MM.1S (cell line): ENCODE data around the gene FOXP1.

Experiments used
- DNase-seq: peaks from one replicate; pipeline ENCODE4 v3.0.0-alpha.2; 2015
- H2AFZ ChIP-seq: fragments of 300-600 bp; sonication (generic); 2 replicates; pipeline ENCODE4 v1.6.0; 2016; ENCODE audit warnings: antibody characterized with exemption, low read length
- H3F3A ChIP-seq: fragments of 300-600 bp; sonication (generic); 2 replicates; pipeline ENCODE4 v1.6.1; 2016; ENCODE audit warnings: mild to moderate bottlenecking, antibody characterized with exemption, low read length, moderate library complexity, mixed read lengths; ENCODE audit not compliant: insufficient read depth
- H3K27ac ChIP-seq: fragments of 300-600 bp; sonication (generic); 2 replicates; pipeline ENCODE4 v1.5.1; 2016; ENCODE audit warnings: mild to moderate bottlenecking, low read length
- H3K27me3 ChIP-seq: fragments of 300-600 bp; sonication (generic); replicated peaks from 2 replicates; pipeline ENCODE4 v1.6.0; 2016; ENCODE audit warnings: low read length; ENCODE audit not compliant: insufficient read depth
- H3K36me3 ChIP-seq: fragments of 300-600 bp; sonication (generic); replicated peaks from 2 replicates; pipeline ENCODE4 v1.6.1; 2016; ENCODE audit warnings: mild to moderate bottlenecking, low read length, mixed read lengths; ENCODE audit not compliant: insufficient read depth
- H3K4me1 ChIP-seq: fragments of 300-600 bp; sonication (generic); 2 replicates; pipeline ENCODE4 v1.6.1; 2016; ENCODE audit warnings: low read length, mixed read lengths
- H3K4me2 ChIP-seq: fragments of 300-600 bp; sonication (generic); 2 replicates; pipeline ENCODE4 v1.6.0; 2016; ENCODE audit warnings: low read depth, low read length
- H3K4me3 ChIP-seq: fragments of 300-600 bp; sonication (generic); 2 replicates; pipeline ENCODE4 v1.5.1; 2016; ENCODE audit warnings: low read length, mixed read lengths
- H3K79me2 ChIP-seq: fragments of 300-600 bp; sonication (generic); 2 replicates; pipeline ENCODE4 v1.6.1; 2016; ENCODE audit warnings: mixed run types, low read length, mixed read lengths
- H3K9ac ChIP-seq: fragments of 300-600 bp; sonication (generic); 2 replicates; pipeline ENCODE4 v1.6.1; 2016; ENCODE audit warnings: low read length, mixed read lengths
- H3K9me2 ChIP-seq: fragments of 300-600 bp; sonication (generic); replicated peaks from 2 replicates; pipeline ENCODE4 v1.6.1; 2016; ENCODE audit warnings: mild to moderate bottlenecking, low read length, mixed read lengths; ENCODE audit not compliant: insufficient read depth
- H3K9me3 ChIP-seq: fragments of 300-600 bp; sonication (generic); replicated peaks from 2 replicates; pipeline ENCODE4 v1.6.1; 2016; ENCODE audit warnings: mild to moderate bottlenecking, low read length, mixed read lengths; ENCODE audit not compliant: insufficient read depth
- H4K20me1 ChIP-seq: fragments of 300-600 bp; sonication (generic); 2 replicates; pipeline ENCODE4 v1.6.1; 2016; ENCODE audit warnings: mild to moderate bottlenecking, low read length, moderate library complexity, mixed read lengths; ENCODE audit not compliant: insufficient read depth
- CTCF ChIP-seq: fragments of 300-600 bp; sonication (generic); IDR thresholded peaks from 2 replicates; pipeline ENCODE4 v1.5.1; 2016; ENCODE audit warnings: antibody characterized with exemption, low read length, mixed read lengths
- EZH2 ChIP-seq: fragments of 300-600 bp; sonication (generic); optimal IDR thresholded peaks from 2 replicates; pipeline ENCODE3; 2017; ENCODE audit warnings: low read depth, mild to moderate bottlenecking, antibody characterized with exemption, low read length, mixed read lengths
- EZH2phosphoT487 ChIP-seq: fragments of 300-600 bp; sonication (generic); IDR thresholded peaks from 2 replicates; pipeline ENCODE4 v1.6.1; 2018; ENCODE audit warnings: antibody characterized with exemption, low read length

FOXP1 gene

GRCh38 chr3:71309886-71310285 lies 273.6 kb downstream of the FOXP1 start:
- Histone ChIP-seq H3K9me2 (no peaks in the 10 kb centered on the region), H3K9me3 (no peaks in the 10 kb centered on the region), H3K4me1 (no peaks in the 10 kb centered on the region), H3F3A (no peaks in the 10 kb centered on the region), H3K27me3 (no peaks in the 10 kb centered on the region), H3K79me2 (no peaks in the 10 kb centered on the region), H3K4me3 (no peak overlapping the region), H3K9ac (no peak overlapping the region), H2AFZ (no peak overlapping the region), H4K20me1 (no peaks in the 10 kb centered on the region), H3K4me2 (no peak overlapping the region), H3K36me3 (no peaks in the 10 kb centered on the region), H3K27ac (no peak overlapping the region)
- no peak for DNase-seq
- TF ChIP-seq CTCF: no peak
- no peak for TF ChIP-seq EZH2phosphoT487
- TF ChIP-seq EZH2: no peak

GRCh38 chr3:71309342-71309741 lies 274.2 kb downstream of the FOXP1 start:
- H3F3A ChIP-seq: no peaks in the 10 kb centered on the region
- H3K9ac ChIP-seq: no peak overlapping the region
- H3K9me2 ChIP-seq: no peaks in the 10 kb centered on the region
- no peaks in the 10 kb centered on the region for H4K20me1 ChIP-seq
- TF ChIP-seq CTCF: no peak
- no peak for TF ChIP-seq EZH2phosphoT487
- TF ChIP-seq EZH2: no peak
- DNase-seq: no peak
- no peak overlapping the region for H3K4me3 ChIP-seq
- H3K36me3 ChIP-seq: no peaks in the 10 kb centered on the region
- no peak overlapping the region for H3K4me2 ChIP-seq
- H3K27ac ChIP-seq: no peak overlapping the region
- no peaks in the 10 kb centered on the region for H3K4me1 ChIP-seq
- no peaks in the 10 kb centered on the region for H3K79me2 ChIP-seq
- H2AFZ ChIP-seq: no peak overlapping the region
- H3K27me3 ChIP-seq: no peaks in the 10 kb centered on the region
- no peaks in the 10 kb centered on the region for H3K9me3 ChIP-seq

GRCh38 chr3:71308836-71309235 lies 274.7 kb downstream of the FOXP1 start:
- H3K9me2 ChIP-seq: no peaks in the 10 kb centered on the region
- H3K4me3 ChIP-seq: no peak overlapping the region
- H4K20me1 ChIP-seq: no peaks in the 10 kb centered on the region
- H3K4me2 ChIP-seq: no peak overlapping the region
- H3K4me1 ChIP-seq: no peaks in the 10 kb centered on the region
- TF ChIP-seq EZH2: no peak
- no peak for TF ChIP-seq CTCF
- TF ChIP-seq EZH2phosphoT487: no peak
- H3K9me3 ChIP-seq: no peaks in the 10 kb centered on the region
- DNase-seq: no peak
- no peaks in the 10 kb centered on the region for H3K36me3 ChIP-seq
- no peaks in the 10 kb centered on the region for H3K79me2 ChIP-seq
- H3K27me3 ChIP-seq: no peaks in the 10 kb centered on the region
- no peak overlapping the region for H2AFZ ChIP-seq
- no peaks in the 10 kb centered on the region for H3F3A ChIP-seq
- H3K27ac ChIP-seq: no peak overlapping the region
- no peak overlapping the region for H3K9ac ChIP-seq
